Measurements from ENCODE around the gene SETD2. TPM values are rescaled to one million over a fixed set of nuclear protein-coding genes. Genes with fewer than 3 reads are reported as not detected.

SETD2 gene
- total RNA-seq, 4 donors from 2014 or later: 42.9 to 59.6 (median 47.7) TPM

DNA sequence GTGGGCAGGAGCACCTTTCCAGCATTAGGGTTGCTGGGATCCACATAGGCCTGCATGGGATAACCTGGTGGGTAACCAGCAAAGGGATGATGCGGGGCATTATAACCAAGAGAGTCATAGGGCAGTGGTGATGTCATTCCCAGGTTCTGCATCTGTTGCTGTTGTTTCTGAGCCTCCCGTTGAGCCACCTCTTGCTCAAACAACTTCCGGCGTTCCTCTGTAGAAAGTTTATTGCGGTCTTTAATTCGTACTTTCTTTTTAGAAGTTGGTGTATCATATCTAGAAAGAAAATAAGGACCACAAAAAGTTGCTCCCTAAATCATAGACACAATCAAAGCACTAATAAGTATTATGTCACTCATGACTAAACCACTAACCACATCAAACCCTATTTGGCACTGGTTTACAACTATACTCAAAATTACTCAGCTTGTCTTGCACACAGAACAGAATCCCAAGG lies 106.7 kb downstream of the SETD2 start:
- no peak overlapping the region for H3K4me3 ChIP-seq (ENCODE audit: low read depth, poor library complexity, severe bottlenecking)
- intact Hi-C loops (cut with DNase I; ENCODE audit: low total_unique reads): no loop called here
- TF ChIP-seq POLR2A (IDR thresholded peaks at IDR 0.05): no peak
- TF ChIP-seq, protein P1, sequence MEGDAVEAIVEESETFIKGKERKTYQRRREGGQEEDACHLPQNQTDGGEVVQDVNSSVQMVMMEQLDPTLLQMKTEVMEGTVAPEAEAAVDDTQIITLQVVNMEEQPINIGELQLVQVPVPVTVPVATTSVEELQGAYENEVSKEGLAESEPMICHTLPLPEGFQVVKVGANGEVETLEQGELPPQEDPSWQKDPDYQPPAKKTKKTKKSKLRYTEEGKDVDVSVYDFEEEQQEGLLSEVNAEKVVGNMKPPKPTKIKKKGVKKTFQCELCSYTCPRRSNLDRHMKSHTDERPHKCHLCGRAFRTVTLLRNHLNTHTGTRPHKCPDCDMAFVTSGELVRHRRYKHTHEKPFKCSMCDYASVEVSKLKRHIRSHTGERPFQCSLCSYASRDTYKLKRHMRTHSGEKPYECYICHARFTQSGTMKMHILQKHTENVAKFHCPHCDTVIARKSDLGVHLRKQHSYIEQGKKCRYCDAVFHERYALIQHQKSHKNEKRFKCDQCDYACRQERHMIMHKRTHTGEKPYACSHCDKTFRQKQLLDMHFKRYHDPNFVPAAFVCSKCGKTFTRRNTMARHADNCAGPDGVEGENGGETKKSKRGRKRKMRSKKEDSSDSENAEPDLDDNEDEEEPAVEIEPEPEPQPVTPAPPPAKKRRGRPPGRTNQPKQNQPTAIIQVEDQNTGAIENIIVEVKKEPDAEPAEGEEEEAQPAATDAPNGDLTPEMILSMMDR (IDR thresholded peaks at IDR 0.05): no peak
- 90 to 94% methylated on average over 6 of the region's 6 CpGs for WGBS, 2 donors
- no peak for DNase-seq (ENCODE audit: low spot score in 2 of 2)

DNA sequence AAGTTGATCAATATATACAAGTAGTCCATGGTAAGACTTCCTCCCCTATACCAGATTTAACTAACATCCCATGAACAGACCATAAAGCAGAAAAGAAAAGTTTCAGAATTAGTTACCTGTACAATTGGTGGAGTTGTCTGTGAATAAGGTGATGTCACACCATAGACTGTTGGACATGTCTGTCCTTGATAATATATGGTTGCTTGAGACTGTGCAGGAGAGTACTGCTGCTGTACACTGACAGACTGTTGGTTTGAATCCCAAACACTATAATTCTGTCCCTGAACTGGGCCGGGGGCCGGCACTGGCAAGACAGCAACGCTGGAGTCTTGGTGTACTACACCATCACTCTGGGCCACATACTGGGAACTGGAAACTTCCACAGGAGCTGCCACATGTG lies 107.2 kb downstream of the SETD2 start:
- no peak for TF ChIP-seq POLR2A (IDR thresholded peaks at IDR 0.05)
- intact Hi-C loops (cut with DNase I; ENCODE audit: low total_unique reads): no loop called here
- no peak for DNase-seq (ENCODE audit: low spot score in 2 of 2)
- 95 to 97% methylated on average over 3 of the region's 3 CpGs for WGBS, 2 donors
- H3K4me3 ChIP-seq (ENCODE audit: low read depth, poor library complexity, severe bottlenecking): no peak overlapping the region

DNA sequence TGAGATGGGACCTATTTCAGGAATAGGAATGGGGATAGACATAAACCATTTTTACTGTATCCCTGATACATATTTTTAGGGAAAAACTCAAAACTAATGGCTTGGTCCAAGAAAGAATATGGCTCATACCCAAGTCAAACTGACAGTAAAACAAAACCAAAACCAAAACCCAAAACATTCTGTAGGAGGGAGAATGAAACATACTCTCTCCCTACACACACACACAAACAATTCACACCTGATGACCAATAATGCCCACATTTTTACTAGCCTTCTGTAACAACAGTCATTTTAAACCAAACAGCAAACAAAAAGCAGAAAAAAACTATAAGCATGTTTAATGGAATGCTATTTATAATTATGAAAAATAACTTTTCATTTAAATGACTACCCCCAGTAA lies 109.5 kb downstream of the SETD2 start:
- no peak for DNase-seq (ENCODE audit: low spot score in 2 of 2)
- H3K4me3 ChIP-seq (ENCODE audit: low read depth, poor library complexity, severe bottlenecking): no peak overlapping the region
- TF ChIP-seq, protein P1 (IDR thresholded peaks at IDR 0.05): no peak
- TF ChIP-seq POLR2A (IDR thresholded peaks at IDR 0.05): no peak
- intact Hi-C loops (cut with DNase I; ENCODE audit: low total_unique reads): no loop called here

DNA sequence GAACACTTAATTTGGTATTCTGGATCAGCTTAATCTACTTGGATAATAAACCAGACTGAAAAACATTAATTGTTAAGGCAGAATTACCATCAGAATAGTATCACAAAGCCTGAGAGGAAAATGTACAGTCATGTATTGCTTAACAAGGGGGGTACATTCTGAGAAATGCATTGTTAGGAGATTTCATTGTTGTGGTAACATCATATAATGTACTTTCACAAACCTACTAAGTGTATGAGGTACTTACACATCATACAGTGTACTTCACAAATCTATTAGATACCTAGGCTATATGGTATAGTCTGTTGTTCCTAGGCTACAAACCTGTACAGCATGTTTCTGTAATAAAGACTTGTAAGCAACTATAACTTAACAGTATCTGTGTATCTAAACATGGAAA lies 116.2 kb downstream of the SETD2 start:
- DNase-seq (ENCODE audit: low spot score in 2 of 2): no peak
- H3K4me3 ChIP-seq (ENCODE audit: low read depth, poor library complexity, severe bottlenecking): no peak overlapping the region
- intact Hi-C loops (cut with DNase I; ENCODE audit: low total_unique reads): no loop called here
- no peak for TF ChIP-seq POLR2A (IDR thresholded peaks at IDR 0.05)
- TF ChIP-seq, protein P1 (IDR thresholded peaks at IDR 0.05): no peak

DNA sequence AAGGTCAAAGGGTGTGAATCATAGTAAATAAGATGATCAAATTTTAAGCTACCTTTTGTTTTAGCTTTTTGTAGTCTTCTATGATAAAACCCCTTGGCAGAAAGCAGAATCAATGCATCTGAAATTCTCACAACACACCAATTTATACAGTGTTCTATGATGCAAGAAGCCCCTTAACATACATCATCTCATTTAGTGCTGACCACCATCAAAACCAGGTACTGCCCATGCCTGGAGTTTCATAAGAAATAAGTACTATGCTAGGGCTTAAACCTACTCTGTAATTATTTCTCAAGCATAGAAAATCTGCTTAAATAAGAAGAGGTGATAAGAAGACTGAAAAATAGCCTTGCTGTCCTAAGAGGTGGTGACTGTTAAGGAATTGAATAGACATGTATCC lies 116.8 kb downstream of the SETD2 start:
- no peak for TF ChIP-seq POLR2A (IDR thresholded peaks at IDR 0.05)
- TF ChIP-seq, protein P1 (IDR thresholded peaks at IDR 0.05): no peak
- H3K4me3 ChIP-seq (ENCODE audit: low read depth, poor library complexity, severe bottlenecking): no peak overlapping the region
- no peak for DNase-seq (ENCODE audit: low spot score in 2 of 2)
- intact Hi-C loops (cut with DNase I; ENCODE audit: low total_unique reads): no loop called here

DNA sequence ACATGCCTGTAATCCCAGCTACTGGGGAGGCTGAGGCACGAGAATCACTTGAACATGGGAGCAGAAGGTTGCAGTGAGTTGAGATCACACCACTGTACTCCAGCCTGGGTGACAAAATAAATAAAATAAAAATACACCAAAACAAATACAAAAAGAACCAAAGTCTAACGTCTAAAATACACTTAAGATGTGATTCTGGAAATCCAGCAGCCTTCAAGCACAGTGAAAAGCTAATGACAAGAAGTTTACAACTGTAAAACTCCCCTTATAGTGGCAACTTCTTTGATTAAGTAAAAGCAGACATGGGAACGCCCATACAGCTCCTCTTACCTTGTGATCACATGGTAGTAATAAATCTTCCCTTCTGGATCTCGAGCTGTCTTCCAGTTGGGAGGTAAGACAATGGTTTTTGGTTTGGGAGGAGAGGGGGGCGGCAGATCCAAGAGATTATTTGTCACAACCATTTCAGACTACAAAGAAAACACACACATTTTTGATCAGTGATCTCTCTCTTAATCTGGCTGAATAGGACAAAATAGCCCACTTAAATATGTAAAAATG lies 121.6 kb downstream of the SETD2 start:
- DNase-seq (ENCODE audit: low spot score in 2 of 2): no peak
- no peak for TF ChIP-seq POLR2A (IDR thresholded peaks at IDR 0.05)
- TF ChIP-seq, protein P1 (IDR thresholded peaks at IDR 0.05): no peak
- 53 to 57% methylated on average over 5 of the region's 5 CpGs for WGBS, 2 donors
- H3K4me3 ChIP-seq (ENCODE audit: low read depth, poor library complexity, severe bottlenecking): no peak overlapping the region
- intact Hi-C loops (cut with DNase I; ENCODE audit: low total_unique reads): no loop called here

Measured in lower leg skin (tissue), 4 donors.